K562 (cell line): ENCODE measurements around the gene METAP2. TPM values are rescaled to one million over a fixed set of nuclear protein-coding genes. Genes with fewer than 3 reads are reported as not detected.

Experiments used
- polyA plus RNA-seq, 8 experiments: library from polyadenylated mRNA; depleted of rRNA in 4 of 8; stranded (reverse) in 5 of 8; unstranded in 3 of 8; fragments of >200 nt; fragmentation: Nextera tagmentation in 2 of 8; fragmentation: Illumina TruSeq in 1 of 8; extraction: Ambion mirVana in 2 of 8; extraction: Trizol in 1 of 8; gene quantifications; 2 replicates each; pipeline versions ENCODE4 v1.2.1 to v1.2.3, GENCODE V29; 2011 to 2014; ENCODE audit warnings: inconsistent platforms in 1 of 8, missing spikeins in 1 of 8
- total RNA-seq, 7 experiments: library from RNA; depleted of rRNA in 6 of 7; stranded (reverse); fragments of >200 nt in 6 of 7; fragmentation: Illumina TruSeq in 2 of 7; extraction: Trizol in 2 of 7; gene quantifications; 2 replicates each; pipeline versions ENCODE4 v1.2.1 to v1.2.3, GENCODE V29; 2011 to 2021; ENCODE audit warnings: low replicate concordance in 1 of 7
- TF ChIP-seq, protein P1 (sequence below), 2 experiments: IDR thresholded peaks; 2 replicates each; pipeline ENCODE4 v1.6.1; 2012; ENCODE audit warnings: improper control_type of control experiment in 2 of 2, low read depth in 2 of 2, low read length in 2 of 2, borderline replicate concordance in 1 of 2
- TF ChIP-seq, protein P2 (sequence below), 2 experiments: fragments of 450-650 bp in 1 of 2; sonication (generic) in 1 of 2; formaldehyde crosslinking in 1 of 2; IDR thresholded peaks; 2 replicates each; pipeline versions ENCODE4 v1.7.1 to v1.9.0; 2016 to 2022; ENCODE audit warnings: inconsistent platforms in 1 of 2, mild to moderate bottlenecking in 1 of 2, missing genetic modification reagents in 1 of 2

The METAP2 gene
- total and polyA plus RNA-seq, 9 of the 15 experiments (the other 6 are each of a cell fraction or from before 2014, with no cell fraction given), result 75.5 to 205 (median 164) TPM

DNA sequence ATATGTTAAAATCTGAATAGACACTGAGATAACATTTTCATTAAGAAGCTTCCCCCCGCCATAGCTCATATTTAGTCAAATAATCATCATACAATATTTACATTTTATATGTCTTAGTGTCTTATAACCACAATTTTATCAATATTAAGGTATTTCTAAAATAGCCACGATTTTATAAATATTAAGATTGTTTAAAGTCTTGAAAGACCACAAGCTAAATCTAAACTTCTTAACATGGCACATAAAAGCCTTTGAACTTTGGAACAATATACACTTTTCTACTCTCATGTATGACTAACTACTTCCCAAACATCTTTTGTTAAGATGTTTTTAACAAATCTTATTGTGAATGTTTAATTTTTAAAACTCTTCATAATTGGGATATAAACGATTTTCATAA, 70.8 kb downstream of the METAP2 start (continued):
- TF ChIP-seq, protein P1, sequence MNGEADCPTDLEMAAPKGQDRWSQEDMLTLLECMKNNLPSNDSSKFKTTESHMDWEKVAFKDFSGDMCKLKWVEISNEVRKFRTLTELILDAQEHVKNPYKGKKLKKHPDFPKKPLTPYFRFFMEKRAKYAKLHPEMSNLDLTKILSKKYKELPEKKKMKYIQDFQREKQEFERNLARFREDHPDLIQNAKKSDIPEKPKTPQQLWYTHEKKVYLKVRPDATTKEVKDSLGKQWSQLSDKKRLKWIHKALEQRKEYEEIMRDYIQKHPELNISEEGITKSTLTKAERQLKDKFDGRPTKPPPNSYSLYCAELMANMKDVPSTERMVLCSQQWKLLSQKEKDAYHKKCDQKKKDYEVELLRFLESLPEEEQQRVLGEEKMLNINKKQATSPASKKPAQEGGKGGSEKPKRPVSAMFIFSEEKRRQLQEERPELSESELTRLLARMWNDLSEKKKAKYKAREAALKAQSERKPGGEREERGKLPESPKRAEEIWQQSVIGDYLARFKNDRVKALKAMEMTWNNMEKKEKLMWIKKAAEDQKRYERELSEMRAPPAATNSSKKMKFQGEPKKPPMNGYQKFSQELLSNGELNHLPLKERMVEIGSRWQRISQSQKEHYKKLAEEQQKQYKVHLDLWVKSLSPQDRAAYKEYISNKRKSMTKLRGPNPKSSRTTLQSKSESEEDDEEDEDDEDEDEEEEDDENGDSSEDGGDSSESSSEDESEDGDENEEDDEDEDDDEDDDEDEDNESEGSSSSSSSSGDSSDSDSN (IDR thresholded peaks at IDR 0.05; ENCODE audit: borderline replicate concordance in 1 of 2, low read depth in 2 of 2, low read length in 2 of 2), result no peak
- TF ChIP-seq, protein P2, sequence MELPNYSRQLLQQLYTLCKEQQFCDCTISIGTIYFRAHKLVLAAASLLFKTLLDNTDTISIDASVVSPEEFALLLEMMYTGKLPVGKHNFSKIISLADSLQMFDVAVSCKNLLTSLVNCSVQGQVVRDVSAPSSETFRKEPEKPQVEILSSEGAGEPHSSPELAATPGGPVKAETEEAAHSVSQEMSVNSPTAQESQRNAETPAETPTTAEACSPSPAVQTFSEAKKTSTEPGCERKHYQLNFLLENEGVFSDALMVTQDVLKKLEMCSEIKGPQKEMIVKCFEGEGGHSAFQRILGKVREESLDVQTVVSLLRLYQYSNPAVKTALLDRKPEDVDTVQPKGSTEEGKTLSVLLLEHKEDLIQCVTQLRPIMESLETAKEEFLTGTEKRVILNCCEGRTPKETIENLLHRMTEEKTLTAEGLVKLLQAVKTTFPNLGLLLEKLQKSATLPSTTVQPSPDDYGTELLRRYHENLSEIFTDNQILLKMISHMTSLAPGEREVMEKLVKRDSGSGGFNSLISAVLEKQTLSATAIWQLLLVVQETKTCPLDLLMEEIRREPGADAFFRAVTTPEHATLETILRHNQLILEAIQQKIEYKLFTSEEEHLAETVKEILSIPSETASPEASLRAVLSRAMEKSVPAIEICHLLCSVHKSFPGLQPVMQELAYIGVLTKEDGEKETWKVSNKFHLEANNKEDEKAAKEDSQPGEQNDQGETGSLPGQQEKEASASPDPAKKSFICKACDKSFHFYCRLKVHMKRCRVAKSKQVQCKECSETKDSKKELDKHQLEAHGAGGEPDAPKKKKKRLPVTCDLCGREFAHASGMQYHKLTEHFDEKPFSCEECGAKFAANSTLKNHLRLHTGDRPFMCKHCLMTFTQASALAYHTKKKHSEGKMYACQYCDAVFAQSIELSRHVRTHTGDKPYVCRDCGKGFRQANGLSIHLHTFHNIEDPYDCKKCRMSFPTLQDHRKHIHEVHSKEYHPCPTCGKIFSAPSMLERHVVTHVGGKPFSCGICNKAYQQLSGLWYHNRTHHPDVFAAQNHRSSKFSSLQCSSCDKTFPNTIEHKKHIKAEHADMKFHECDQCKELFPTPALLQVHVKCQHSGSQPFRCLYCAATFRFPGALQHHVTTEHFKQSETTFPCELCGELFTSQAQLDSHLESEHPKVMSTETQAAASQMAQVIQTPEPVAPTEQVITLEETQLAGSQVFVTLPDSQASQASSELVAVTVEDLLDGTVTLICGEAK (IDR thresholded peaks at IDR 0.05), result no peak
- TF ChIP-seq, protein P2 (CRISPR knock-in tag; IDR thresholded peaks at IDR 0.05), result no peak
